PC-3 (cell line): ENCODE data around the gene COL1A1. TPM values are rescaled to one million over a fixed set of nuclear protein-coding genes. Genes with fewer than 3 reads are reported as not detected.

Source experiments
- ATAC-seq: fragments of 200-7000 bp; cut with Tn5 transposase; 2 replicates; pipeline ENCODE4 v1.9.1; 2020; ENCODE audit warnings: mild to moderate bottlenecking, moderate library complexity
- Bru-seq: library from RNA; stranded (reverse); fragments of 400-500 nt; gene quantifications from one replicate; lab custom pipeline; 2021; lab: Mats Ljungman, UMichigan
- BruChase-seq, 2 experiments: library from RNA; stranded (reverse); fragments of 400-500 nt; gene quantifications; one replicate each; lab custom pipeline; 2021; lab: Mats Ljungman, UMichigan
- BruUV-seq: library from RNA; stranded (reverse); fragments of 400-500 nt; replicated peaks from 2 replicates; lab custom pipeline; 2021; lab: Mats Ljungman, UMichigan
- CTCF ChIA-PET: fragments of 300-600 bp; sonication (Branson Sonifier 250); formaldehyde crosslinking; loops from one replicate; lab custom pipeline; 2022; ENCODE audit warnings: antibody characterized with exemption; lab: Charles Lee
- POLR2A ChIA-PET: fragments of 300-600 bp; sonication (Branson Sonifier 250); formaldehyde crosslinking; loops from one replicate; lab custom pipeline; 2022; ENCODE audit warnings: antibody characterized with exemption; ENCODE audit not compliant: unreplicated experiment; lab: Charles Lee
- DNase-seq: peaks from one replicate; pipeline ENCODE4 v3.0.0-alpha.2; 2015
- H2AFZ ChIP-seq: fragments of 300-600 bp; sonication (generic); 2 replicates; pipeline ENCODE4 v1.6.0; 2016; ENCODE audit warnings: antibody characterized with exemption, low read length
- H3F3A ChIP-seq: fragments of 300-600 bp; sonication (generic); one replicate; pipeline ENCODE4 v1.6.0; 2017; ENCODE audit warnings: antibody characterized with exemption, low read length, control low read depth, mild to moderate bottlenecking; ENCODE audit not compliant: unreplicated experiment
- H3K27ac ChIP-seq: fragments of 300-600 bp; sonication (generic); 2 replicates; pipeline ENCODE4 v1.5.1; 2016; ENCODE audit warnings: mild to moderate bottlenecking, low read length
- H3K27me3 ChIP-seq: fragments of 300-600 bp; sonication (generic); 2 replicates; pipeline ENCODE4 v1.6.1; 2016; ENCODE audit warnings: low read length, mixed read lengths
- H3K36me3 ChIP-seq: fragments of 300-600 bp; sonication (generic); 2 replicates; pipeline ENCODE4 v1.6.1; 2016; ENCODE audit warnings: low read depth, mixed run types, low read length, mixed read lengths
- H3K4me1 ChIP-seq: fragments of 300-600 bp; sonication (generic); 2 replicates; pipeline ENCODE4 v1.5.1; 2016; ENCODE audit warnings: low read length; ENCODE audit not compliant: insufficient read depth
- H3K4me2 ChIP-seq: fragments of 300-600 bp; sonication (generic); 2 replicates; pipeline ENCODE4 v1.6.0; 2016; ENCODE audit warnings: low read length
- H3K4me3 ChIP-seq: fragments of 300-600 bp; sonication (generic); 2 replicates; pipeline ENCODE4 v1.5.1; 2016; ENCODE audit warnings: mild to moderate bottlenecking, low read length, mixed read lengths
- H3K79me2 ChIP-seq: fragments of 300-600 bp; sonication (generic); 2 replicates; pipeline ENCODE4 v1.6.1; 2017; ENCODE audit warnings: low read length, mixed read lengths
- H3K9ac ChIP-seq: fragments of 300-600 bp; sonication (generic); 2 replicates; pipeline ENCODE4 v1.6.0; 2016; ENCODE audit warnings: mild to moderate bottlenecking, low read length
- H3K9me2 ChIP-seq: fragments of 300-600 bp; sonication (generic); replicated peaks from 2 replicates; pipeline ENCODE4 v1.6.1; 2016; ENCODE audit warnings: mixed run types, low read length, mixed read lengths
- H3K9me3 ChIP-seq: fragments of 300-600 bp; sonication (generic); 2 replicates; pipeline ENCODE4 v1.6.1; 2016; ENCODE audit warnings: low read length, mixed read lengths
- H4K20me1 ChIP-seq: fragments of 300-600 bp; sonication (generic); 2 replicates; pipeline ENCODE4 v1.6.1; 2016; ENCODE audit warnings: low read length, mixed read lengths
- EZH2 ChIP-seq: fragments of 300-600 bp; sonication (generic); IDR thresholded peaks from one replicate; pipeline ENCODE4 v1.6.1; 2017; ENCODE audit warnings: antibody characterized with exemption, mild to moderate bottlenecking, low read length; ENCODE audit not compliant: unreplicated experiment
- EZH2phosphoT487 ChIP-seq: fragments of 300-600 bp; sonication (generic); IDR thresholded peaks from 2 replicates; pipeline ENCODE4 v1.6.1; 2018; ENCODE audit warnings: mild to moderate bottlenecking, antibody characterized with exemption, low read length, borderline replicate concordance
- intact Hi-C: fragments of 100-400 bp; cut with micrococcal nuclease; formaldehyde crosslinking; loops from 2 replicates; pipeline ENCODE4 v1.9.0; 2023
- long read RNA-seq: library from polyadenylated mRNA; unstranded; transcript quantifications from one replicate; pipeline ENCODE4 v2.0.0, GENCODE V29; 2021; ENCODE audit not compliant: unreplicated experiment
- total RNA-seq: library from RNA; depleted of rRNA; stranded (reverse); fragments of >200 nt; gene quantifications from 2 replicates; pipeline ENCODE4 v1.2.3, GENCODE V29; 2014; rRNA removed
- TF ChIP-seq, protein P1 (sequence below): fragments of 300-600 bp; sonication (generic); conservative IDR thresholded peaks from 2 replicates; pipeline ENCODE4 v1.5.1; 2017; ENCODE audit warnings: antibody characterized with exemption, low read depth, mild to moderate bottlenecking, low read length

Gene COL1A1
- total RNA-seq = 30.6 and 56.2 TPM in 2 replicates
- percentile 52 among the genes with signal in this experiment for Bru-seq, nascent RNA
- percentile 66 among the genes with signal in this experiment for BruChase-seq, experiment 1, labeled RNA remaining after a 6-hour chase
- BruChase-seq, experiment 2, labeled RNA remaining after a 2-hour chase = percentile 56 among the genes with signal in this experiment
- long read RNA-seq, full-length matches to known transcripts = 5 of 51 reads
- long read RNA-seq, partial matches to known transcripts = 41 of 51 reads
- long read RNA-seq, other reads (novel, unspliced or antisense) = 5 of 51 reads

DNA sequence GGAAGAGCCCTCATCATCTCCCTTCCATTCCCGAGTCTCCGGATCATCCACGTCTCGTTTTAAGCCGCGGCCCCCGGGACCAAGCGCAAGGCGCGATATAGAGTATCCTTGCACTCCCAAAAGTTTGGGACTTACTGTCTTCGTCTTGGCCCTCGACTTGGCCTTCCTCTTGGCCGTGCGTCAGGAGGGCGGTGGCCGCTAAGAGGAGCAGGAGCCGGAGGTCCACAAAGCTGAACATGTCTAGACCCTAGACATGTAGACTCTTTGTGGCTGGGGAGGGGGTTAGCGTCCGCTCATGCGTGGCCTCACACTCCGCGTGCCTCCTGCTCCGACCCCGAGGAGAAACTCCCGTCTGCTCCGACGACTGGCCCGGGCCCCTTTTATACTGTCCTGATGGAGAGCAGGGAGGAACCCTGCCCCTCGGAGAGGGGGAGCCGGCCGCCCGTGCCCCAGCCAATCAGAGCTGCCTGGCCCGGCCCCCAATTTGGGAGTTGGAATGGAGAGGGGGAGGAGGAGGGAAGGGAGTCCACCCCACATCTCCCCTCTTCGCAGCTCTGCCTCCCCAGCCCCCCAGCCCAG is at the start of gene COL1A1:
TSS of gene COL1A1 (minus strand) at position 356 of the 579 bp plus-strand sequence. CDS start at position 238, 118 bp downstream.
- H3K27me3 ChIP-seq = 0 out of 2 replicates have a peak, but pooled peaks cover 6% of the 10 kb centered on the region
- no peaks in the 10 kb centered on the region for H3F3A ChIP-seq
- DNase-seq (no peak), ATAC-seq (no peak)
- H3K9me3 ChIP-seq = no peaks in the 10 kb centered on the region
- peaks cover 18% of the 10 kb centered on the region for H3K4me1 ChIP-seq
- peak within 1 kb of the TSS; percentile 85 for H3K4me2 ChIP-seq
- POLR2A ChIA-PET = interaction anchor here (0.6 kb wide), 1 partner anchor 75 kb away, joined by 5 read pairs; no protein-coding TSS in a partner anchor
- no peaks in the 10 kb centered on the region for H4K20me1 ChIP-seq
- H3K9me2 ChIP-seq = no peaks in the 10 kb centered on the region
- H3K9ac ChIP-seq = peak within 1 kb of the TSS; percentile 84
- BruUV-seq = no TSS peak
- CTCF ChIA-PET = interaction anchor here (0.5 to 2.1 kb wide), 6 partner anchors 14 to 96 kb away, joined by 3 to 53 read pairs (median 15); partner anchors contain the start of gene TMEM92
- no peaks in the 10 kb centered on the region for H3K36me3 ChIP-seq
- peak within 1 kb of the TSS; percentile 69 for H3K4me3 ChIP-seq
- TF ChIP-seq EZH2phosphoT487 (no peak), EZH2 (no peak)
- TF ChIP-seq, protein P1, sequence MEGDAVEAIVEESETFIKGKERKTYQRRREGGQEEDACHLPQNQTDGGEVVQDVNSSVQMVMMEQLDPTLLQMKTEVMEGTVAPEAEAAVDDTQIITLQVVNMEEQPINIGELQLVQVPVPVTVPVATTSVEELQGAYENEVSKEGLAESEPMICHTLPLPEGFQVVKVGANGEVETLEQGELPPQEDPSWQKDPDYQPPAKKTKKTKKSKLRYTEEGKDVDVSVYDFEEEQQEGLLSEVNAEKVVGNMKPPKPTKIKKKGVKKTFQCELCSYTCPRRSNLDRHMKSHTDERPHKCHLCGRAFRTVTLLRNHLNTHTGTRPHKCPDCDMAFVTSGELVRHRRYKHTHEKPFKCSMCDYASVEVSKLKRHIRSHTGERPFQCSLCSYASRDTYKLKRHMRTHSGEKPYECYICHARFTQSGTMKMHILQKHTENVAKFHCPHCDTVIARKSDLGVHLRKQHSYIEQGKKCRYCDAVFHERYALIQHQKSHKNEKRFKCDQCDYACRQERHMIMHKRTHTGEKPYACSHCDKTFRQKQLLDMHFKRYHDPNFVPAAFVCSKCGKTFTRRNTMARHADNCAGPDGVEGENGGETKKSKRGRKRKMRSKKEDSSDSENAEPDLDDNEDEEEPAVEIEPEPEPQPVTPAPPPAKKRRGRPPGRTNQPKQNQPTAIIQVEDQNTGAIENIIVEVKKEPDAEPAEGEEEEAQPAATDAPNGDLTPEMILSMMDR = no peak
- H3K79me2 ChIP-seq = no peaks in the 10 kb centered on the region
- intact Hi-C loops = no loop called here
- H3K27ac ChIP-seq = peak within 1 kb of the TSS; percentile 92
- peak within 1 kb of the TSS; percentile 85 for H2AFZ ChIP-seq

DNA sequence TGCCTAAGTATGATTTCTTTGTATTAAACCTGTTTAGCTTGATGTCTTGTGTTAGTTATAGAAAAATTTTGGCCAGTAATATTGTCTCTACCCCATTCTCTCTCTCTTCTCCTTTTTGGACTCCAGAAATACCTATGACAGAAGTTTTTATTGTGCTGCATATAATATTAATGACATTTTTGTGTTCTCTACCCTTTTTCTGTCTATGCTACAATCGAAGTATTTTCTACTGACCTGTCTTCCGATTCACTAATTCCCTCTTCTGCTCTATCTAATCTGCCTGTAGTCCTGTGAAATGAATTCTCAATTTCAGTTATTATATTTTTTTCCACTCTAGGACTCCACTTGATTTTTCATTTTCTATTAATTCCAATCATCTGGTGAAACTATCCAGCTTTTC is 46.8 kb upstream of the COL1A1 start:
- TF ChIP-seq, protein P1 = no peak
- TF ChIP-seq EZH2 (no peak), EZH2phosphoT487 (no peak)
- POLR2A ChIA-PET = no interaction called here
- H3K27me3 ChIP-seq = peaks cover 4% of the 10 kb centered on the region; the same call in 1 of the 2 replicates
- no peaks in the 10 kb centered on the region for H3K4me1 ChIP-seq
- no peak overlapping the region for H3K27ac ChIP-seq
- no peak overlapping the region for H3K4me3 ChIP-seq
- no peaks in the 10 kb centered on the region for H3F3A ChIP-seq
- H3K79me2 ChIP-seq = no peaks in the 10 kb centered on the region
- H2AFZ ChIP-seq = no peak overlapping the region
- intact Hi-C loops = no loop called here
- no peaks in the 10 kb centered on the region for H3K36me3 ChIP-seq
- ATAC-seq (no peak), DNase-seq (no peak)
- no peaks in the 10 kb centered on the region for H3K9me2 ChIP-seq
- CTCF ChIA-PET = no interaction called here
- BruUV-seq = no TSS peak
- H4K20me1 ChIP-seq = no peaks in the 10 kb centered on the region
- no peaks in the 10 kb centered on the region for H3K9me3 ChIP-seq
- no peak overlapping the region for H3K4me2 ChIP-seq
- H3K9ac ChIP-seq = no peak overlapping the region
